Measurements from ENCODE around the gene DAP3.

GRCh38 chr1:155706139-155706538 is 17.2 kb downstream of the DAP3 start:
- TF ChIP-seq, protein P1, sequence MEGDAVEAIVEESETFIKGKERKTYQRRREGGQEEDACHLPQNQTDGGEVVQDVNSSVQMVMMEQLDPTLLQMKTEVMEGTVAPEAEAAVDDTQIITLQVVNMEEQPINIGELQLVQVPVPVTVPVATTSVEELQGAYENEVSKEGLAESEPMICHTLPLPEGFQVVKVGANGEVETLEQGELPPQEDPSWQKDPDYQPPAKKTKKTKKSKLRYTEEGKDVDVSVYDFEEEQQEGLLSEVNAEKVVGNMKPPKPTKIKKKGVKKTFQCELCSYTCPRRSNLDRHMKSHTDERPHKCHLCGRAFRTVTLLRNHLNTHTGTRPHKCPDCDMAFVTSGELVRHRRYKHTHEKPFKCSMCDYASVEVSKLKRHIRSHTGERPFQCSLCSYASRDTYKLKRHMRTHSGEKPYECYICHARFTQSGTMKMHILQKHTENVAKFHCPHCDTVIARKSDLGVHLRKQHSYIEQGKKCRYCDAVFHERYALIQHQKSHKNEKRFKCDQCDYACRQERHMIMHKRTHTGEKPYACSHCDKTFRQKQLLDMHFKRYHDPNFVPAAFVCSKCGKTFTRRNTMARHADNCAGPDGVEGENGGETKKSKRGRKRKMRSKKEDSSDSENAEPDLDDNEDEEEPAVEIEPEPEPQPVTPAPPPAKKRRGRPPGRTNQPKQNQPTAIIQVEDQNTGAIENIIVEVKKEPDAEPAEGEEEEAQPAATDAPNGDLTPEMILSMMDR (IDR thresholded peaks at IDR 0.05; ENCODE audit: low read depth, low read length), result no peak
- TF ChIP-seq, protein P2, sequence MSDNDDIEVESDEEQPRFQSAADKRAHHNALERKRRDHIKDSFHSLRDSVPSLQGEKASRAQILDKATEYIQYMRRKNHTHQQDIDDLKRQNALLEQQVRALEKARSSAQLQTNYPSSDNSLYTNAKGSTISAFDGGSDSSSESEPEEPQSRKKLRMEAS (IDR thresholded peaks at IDR 0.05; ENCODE audit: low read depth, low read length), result no peak
- TF ChIP-seq POLR2A (IDR thresholded peaks at IDR 0.05; ENCODE audit: extremely low read depth, insufficient read length), result no peak

Measured in NB4 (cell line).